GM12891 (cell line): ENCODE results near the gene IFT74.

Experiments used
- POLR2AphosphoS5 ChIP-seq: IDR thresholded peaks from 2 replicates; pipeline ENCODE4 v1.6.1; 2011; ENCODE audit warnings: low read depth, low read length, control low read depth
- TAF1 ChIP-seq: IDR thresholded peaks from 2 replicates; pipeline ENCODE4 v1.6.1; 2011; ENCODE audit warnings: low read depth, low read length, control low read depth

- no peak for TF ChIP-seq TAF1
- no peak for TF ChIP-seq POLR2AphosphoS5
Measured at GRCh38 chr9:26983340-26983739, 27.1 kb downstream of the IFT74 start.
